Muscle layer of colon (tissue), 2 donors: ENCODE measurements around the gene MLXIPL.
"Not testable (repeated sequence)": the region's sequence is repeated elsewhere in the genome, so short reads cannot be mapped to it uniquely, and the experiment has no call there.

Experiments used
- H3K27ac ChIP-seq: one replicate; pipeline ENCODE4 v1.7.0; 2013; ENCODE audit warnings: low read depth, mild to moderate bottlenecking, low read length, moderate library complexity
- H3K27me3 ChIP-seq, 2 donors: one replicate each; pipeline ENCODE4 v1.7.0; 2013; ENCODE audit warnings: low read length in 2 of 2, mild to moderate bottlenecking in 2 of 2; ENCODE audit not compliant: insufficient read depth in 2 of 2, control insufficient read depth in 1 of 2
- H3K36me3 ChIP-seq: one replicate; pipeline ENCODE4 v1.7.0; 2013; ENCODE audit warnings: mild to moderate bottlenecking, low read length; ENCODE audit not compliant: insufficient read depth
- H3K4me1 ChIP-seq: one replicate; pipeline ENCODE4 v1.7.0; 2013; ENCODE audit warnings: mild to moderate bottlenecking, low read length; ENCODE audit not compliant: insufficient read depth
- H3K4me3 ChIP-seq, 2 donors: one replicate each; pipeline ENCODE4 v1.7.0; 2013; ENCODE audit warnings: low read length in 2 of 2, low read depth in 1 of 2, mild to moderate bottlenecking in 1 of 2, moderate library complexity in 1 of 2
- H3K9ac ChIP-seq: one replicate; pipeline ENCODE4 v1.7.0; 2013; ENCODE audit warnings: low read length
- H3K9me3 ChIP-seq: one replicate; pipeline ENCODE4 v1.7.0; 2013; ENCODE audit warnings: mild to moderate bottlenecking, low read length
- donor health status: abdominal sarcoma.
- donor health status: Adenocarcinoma of cecum.

The MLXIPL gene

GRCh38 chr7:73622527-73622908 lies 1.8 kb downstream of the MLXIPL start:
- Histone ChIP-seq H3K9me3 (no peaks in the 10 kb centered on the region), H3K4me3 (no peak overlapping the region), H3K4me1 (peaks cover 4% of the 10 kb centered on the region), H3K27me3 (peaks cover 12 to 36% of the 10 kb centered on the region in 2 donors), H3K36me3 (no peaks in the 10 kb centered on the region), H3K27ac (no peak overlapping the region), H3K9ac (no peak overlapping the region)

- H3K27ac ChIP-seq: no peak overlapping the region
- peaks cover 12 to 34% of the 10 kb centered on the region in 2 donors for H3K27me3 ChIP-seq
- H3K36me3 ChIP-seq: no peaks in the 10 kb centered on the region
- no peak overlapping the region for H3K9ac ChIP-seq
- H3K9me3 ChIP-seq: no peaks in the 10 kb centered on the region
- peaks cover 4% of the 10 kb centered on the region for H3K4me1 ChIP-seq
- H3K4me3 ChIP-seq: no peak overlapping the region
Observed at GRCh38 chr7:73621168-73622063, 2.9 kb downstream of the MLXIPL start.

- not testable (repeated sequence) for H3K4me3 ChIP-seq, H3K9ac ChIP-seq, H3K36me3 ChIP-seq, H3K27ac ChIP-seq, H3K4me1 ChIP-seq, H3K9me3 ChIP-seq
- peaks cover 12 to 23% of the 10 kb centered on the region in 2 donors for H3K27me3 ChIP-seq
Observed at GRCh38 chr7:73619394-73619793, 4.9 kb downstream of the MLXIPL start.

- Histone ChIP-seq H3K4me1 (peaks cover 4% of the 10 kb centered on the region), H3K9me3 (no peaks in the 10 kb centered on the region), H3K4me3 (no peak overlapping the region), H3K27ac (no peak overlapping the region), H3K27me3 (peaks cover 10 to 14% of the 10 kb centered on the region in 2 donors), H3K36me3 (no peaks in the 10 kb centered on the region), H3K9ac (no peak overlapping the region)
Observed at GRCh38 chr7:73618538-73618937, 5.8 kb downstream of the MLXIPL start.

- H3K27me3 ChIP-seq, H3K36me3 ChIP-seq, H3K4me3 ChIP-seq, H3K9me3 ChIP-seq, H3K4me1 ChIP-seq, H3K27ac ChIP-seq, H3K9ac ChIP-seq: not testable (repeated sequence)
Observed at GRCh38 chr7:73617520-73617919, 6.8 kb downstream of the MLXIPL start.

GRCh38 chr7:73615886-73616285 lies 8.4 kb downstream of the MLXIPL start:
- no peak overlapping the region for H3K4me3 ChIP-seq
- no peaks in the 10 kb centered on the region for H3K27me3 ChIP-seq
- H3K4me1 ChIP-seq: no peaks in the 10 kb centered on the region
- no peak overlapping the region for H3K27ac ChIP-seq
- no peak overlapping the region for H3K9ac ChIP-seq
- H3K9me3 ChIP-seq: no peaks in the 10 kb centered on the region
- no peaks in the 10 kb centered on the region for H3K36me3 ChIP-seq

- H3K27me3 ChIP-seq, H3K9me3 ChIP-seq, H3K27ac ChIP-seq, H3K9ac ChIP-seq, H3K4me1 ChIP-seq, H3K4me3 ChIP-seq, H3K36me3 ChIP-seq: not testable (repeated sequence)
Observed at GRCh38 chr7:73614937-73615336, 9.4 kb downstream of the MLXIPL start.

- Histone ChIP-seq H3K9ac (no peak overlapping the region), H3K4me1 (no peaks in the 10 kb centered on the region), H3K4me3 (no peak overlapping the region), H3K36me3 (no peaks in the 10 kb centered on the region), H3K27me3 (no peaks in the 10 kb centered on the region), H3K9me3 (no peaks in the 10 kb centered on the region), H3K27ac (no peak overlapping the region)
Observed at GRCh38 chr7:73613954-73614735, 10.2 kb downstream of the MLXIPL start.

- Histone ChIP-seq H3K9me3 (no peaks in the 10 kb centered on the region), H3K36me3 (no peaks in the 10 kb centered on the region), H3K4me3 (no peak overlapping the region), H3K4me1 (no peaks in the 10 kb centered on the region), H3K27ac (no peak overlapping the region), H3K27me3 (no peaks in the 10 kb centered on the region), H3K9ac (no peak overlapping the region)
Observed at GRCh38 chr7:73612598-73613269, 11.6 kb downstream of the MLXIPL start.

- Histone ChIP-seq H3K4me3 (no peak overlapping the region), H3K9me3 (no peaks in the 10 kb centered on the region), H3K27ac (no peak overlapping the region), H3K9ac (no peak overlapping the region), H3K27me3 (peaks cover 0 to 11% of the 10 kb centered on the region in 2 donors), H3K4me1 (peaks cover 6% of the 10 kb centered on the region), H3K36me3 (no peaks in the 10 kb centered on the region)
Observed at GRCh38 chr7:73611017-73611555, 13.2 kb downstream of the MLXIPL start.

- Histone ChIP-seq H3K27ac (no peak overlapping the region), H3K4me1 (peaks cover 6% of the 10 kb centered on the region), H3K4me3 (no peak overlapping the region), H3K36me3 (no peaks in the 10 kb centered on the region), H3K9me3 (no peaks in the 10 kb centered on the region), H3K9ac (no peak overlapping the region), H3K27me3 (peaks cover 0 to 11% of the 10 kb centered on the region in 2 donors)
Observed at GRCh38 chr7:73610105-73610504, 14.2 kb downstream of the MLXIPL start.
